ENCODE results near the gene EIF4B.
"Not testable (repeated sequence)": the region's sequence is repeated elsewhere in the genome, so short reads cannot be mapped to it uniquely, and the experiment has no call there.

Gene EIF4B

GRCh38 chr12:53012928-53013327, 6.7 kb downstream of the EIF4B start:
- DNase-seq: no peak
- Histone ChIP-seq H3K27ac (no peak overlapping the region), H3K4me3 (ENCODE audit: low read depth, low read length) (no peak overlapping the region), H3K9me3 (ENCODE audit: severe bottlenecking) (no peaks in the 10 kb centered on the region), H3K27me3 (ENCODE audit: insufficient read depth, low read depth, severe bottlenecking) (no peaks in the 10 kb centered on the region), H3K36me3 (peaks cover 82% of the 10 kb centered on the region)
- TF ChIP-seq CTCF (IDR thresholded peaks at IDR 0.05; ENCODE audit: low read depth, low read length): no peak

- H3K4me3 ChIP-seq (ENCODE audit: low read depth, low read length): no peak overlapping the region
- H3K27ac ChIP-seq: no peak overlapping the region
- no peak for TF ChIP-seq CTCF (IDR thresholded peaks at IDR 0.05; ENCODE audit: low read depth, low read length)
- no peaks in the 10 kb centered on the region for H3K27me3 ChIP-seq (ENCODE audit: insufficient read depth, low read depth, severe bottlenecking)
- no peak for DNase-seq
- H3K36me3 ChIP-seq: peaks cover 82% of the 10 kb centered on the region
- H3K9me3 ChIP-seq (ENCODE audit: severe bottlenecking): no peaks in the 10 kb centered on the region
Measured at GRCh38 chr12:53014709-53015108, 8.5 kb downstream of the EIF4B start.

GRCh38 chr12:53025250-53025649, 19.0 kb downstream of the EIF4B start:
- Histone ChIP-seq H3K27me3 (ENCODE audit: insufficient read depth, low read depth, severe bottlenecking) (no peaks in the 10 kb centered on the region), H3K36me3 (peaks cover 92% of the 10 kb centered on the region), H3K4me3 (ENCODE audit: low read depth, low read length) (no peak overlapping the region), H3K9me3 (ENCODE audit: severe bottlenecking) (no peaks in the 10 kb centered on the region), H3K27ac (no peak overlapping the region)
- no peak for DNase-seq
- TF ChIP-seq CTCF (IDR thresholded peaks at IDR 0.05; ENCODE audit: low read depth, low read length): no peak

- H3K27ac ChIP-seq; H3K4me3 ChIP-seq (ENCODE audit: low read depth, low read length); H3K9me3 ChIP-seq (ENCODE audit: severe bottlenecking); H3K27me3 ChIP-seq (ENCODE audit: insufficient read depth, low read depth, severe bottlenecking); DNase-seq: not testable (repeated sequence)
- H3K36me3 ChIP-seq: peaks cover 91% of the 10 kb centered on the region
Measured at GRCh38 chr12:53027014-53027413, 20.8 kb downstream of the EIF4B start.

- Histone ChIP-seq H3K4me3 (ENCODE audit: low read depth, low read length) (no peak overlapping the region), H3K27ac (no peak overlapping the region), H3K27me3 (ENCODE audit: insufficient read depth, low read depth, severe bottlenecking) (no peaks in the 10 kb centered on the region), H3K9me3 (ENCODE audit: severe bottlenecking) (no peaks in the 10 kb centered on the region), H3K36me3 (peaks cover 88% of the 10 kb centered on the region)
- TF ChIP-seq CTCF (IDR thresholded peaks at IDR 0.05; ENCODE audit: low read depth, low read length): no peak
- no peak for DNase-seq
Measured at GRCh38 chr12:53031616-53032015, 25.4 kb downstream of the EIF4B start.

GRCh38 chr12:53033832-53034231, 27.6 kb downstream of the EIF4B start:
- H3K9me3 ChIP-seq (ENCODE audit: severe bottlenecking); H3K27me3 ChIP-seq (ENCODE audit: insufficient read depth, low read depth, severe bottlenecking); DNase-seq; H3K27ac ChIP-seq; H3K4me3 ChIP-seq (ENCODE audit: low read depth, low read length): not testable (repeated sequence)
- peaks cover 89% of the 10 kb centered on the region for H3K36me3 ChIP-seq

GRCh38 chr12:53034459-53034858, 28.2 kb downstream of the EIF4B start:
- H3K36me3 ChIP-seq: peaks cover 91% of the 10 kb centered on the region

More at GRCh38 chr12:53034459-53034858, 28.2 kb downstream of the EIF4B start:
- TF ChIP-seq CTCF (IDR thresholded peaks at IDR 0.05; ENCODE audit: low read depth, low read length): no peak
- no peak for DNase-seq
- no peaks in the 10 kb centered on the region for H3K27me3 ChIP-seq (ENCODE audit: insufficient read depth, low read depth, severe bottlenecking)
- no peaks in the 10 kb centered on the region for H3K9me3 ChIP-seq (ENCODE audit: severe bottlenecking)
- no peak overlapping the region for H3K27ac ChIP-seq
- H3K4me3 ChIP-seq (ENCODE audit: low read depth, low read length): no peak overlapping the region
